GM12878 (cell line): ENCODE data around the gene SFT2D3. TPM values are rescaled to one million over a fixed set of nuclear protein-coding genes. Genes with fewer than 3 reads are reported as not detected.

Experiments
- ATF7 ChIP-seq: fragments of 450-650 bp; IDR thresholded peaks from 2 replicates; pipeline ENCODE4 v1.6.1; 2016; ENCODE audit warnings: low read depth, mild to moderate bottlenecking
- BHLHE40 ChIP-seq, 2 experiments: fragments of 450-650 bp in 1 of 2; IDR thresholded peaks; 2 replicates each; pipeline ENCODE4 v1.6.1; 2011 to 2017; ENCODE audit warnings: low read depth in 2 of 2, borderline replicate concordance in 1 of 2, improper control_type of control experiment in 1 of 2, low read length in 1 of 2, mild to moderate bottlenecking in 1 of 2
- BRCA1 ChIP-seq: IDR thresholded peaks from 2 replicates; pipeline ENCODE4 v1.6.1; 2011; ENCODE audit warnings: low read depth, low read length, improper control_type of control experiment
- CBFB ChIP-seq: IDR thresholded peaks from 2 replicates; pipeline ENCODE4 v1.6.1; 2016; ENCODE audit warnings: antibody characterized with exemption, low read depth
- ETV6 ChIP-seq, 2 experiments: fragments of 450-650 bp in 1 of 2; IDR thresholded peaks in 1 of 2; conservative IDR thresholded peaks in 1 of 2; 2 replicates each; pipeline ENCODE4 v1.6.1; 2014; ENCODE audit warnings: antibody characterized with exemption in 1 of 2, borderline replicate concordance in 1 of 2, low read depth in 1 of 2, mild to moderate bottlenecking in 1 of 2, moderate library complexity in 1 of 2
- EZH2 ChIP-seq: IDR thresholded peaks from 2 replicates; pipeline ENCODE4 v1.6.1; 2012; ENCODE audit warnings: low read depth, mild to moderate bottlenecking, control low read depth, inconsistent platforms, low read length, borderline replicate concordance; ENCODE audit not compliant: control insufficient read depth
- FOXM1 ChIP-seq: IDR thresholded peaks from 2 replicates; pipeline ENCODE4 v1.6.1; 2012; ENCODE audit warnings: low read depth, mild to moderate bottlenecking, inconsistent platforms, low read length, moderate library complexity
- HDAC6 ChIP-seq: fragments of 200-600 bp; sonication (generic); IDR thresholded peaks from one replicate; pipeline ENCODE4 v1.8.0; 2017; ENCODE audit warnings: antibody characterized with exemption; ENCODE audit not compliant: unreplicated experiment
- IRF4 ChIP-seq: IDR thresholded peaks from 2 replicates; pipeline ENCODE4 v1.6.1; 2011; ENCODE audit warnings: low read depth, low read length
- JUND ChIP-seq: IDR thresholded peaks from 2 replicates; pipeline ENCODE4 v1.6.1; 2012; ENCODE audit warnings: low read depth, mild to moderate bottlenecking, low read length, improper control_type of control experiment, moderate library complexity
- MEF2A ChIP-seq: IDR thresholded peaks from 2 replicates; pipeline ENCODE4 v1.6.1; 2011; ENCODE audit warnings: low read depth, mild to moderate bottlenecking, low read length, moderate library complexity; ENCODE audit not compliant: insufficient read depth
- NFYB ChIP-seq: IDR thresholded peaks from 2 replicates; pipeline ENCODE4 v1.6.1; 2011; ENCODE audit warnings: low read depth, mild to moderate bottlenecking, low read length, improper control_type of control experiment, moderate library complexity; ENCODE audit not compliant: insufficient read depth
- NKRF ChIP-seq: fragments of 450-650 bp; conservative IDR thresholded peaks from 2 replicates; pipeline ENCODE4 v1.6.1; 2017; ENCODE audit warnings: mild to moderate bottlenecking, moderate library complexity
- PAX8 ChIP-seq: fragments of 450-650 bp; IDR thresholded peaks from 2 replicates; pipeline ENCODE4 v1.6.1; 2017; ENCODE audit warnings: mild to moderate bottlenecking, moderate library complexity
- POLR2AphosphoS2 ChIP-seq: IDR thresholded peaks from 2 replicates; pipeline ENCODE4 v1.6.1; 2011; ENCODE audit warnings: low read depth, mild to moderate bottlenecking, low read length, improper control_type of control experiment, moderate library complexity
- RBBP5 ChIP-seq: fragments of 200-600 bp; sonication (generic); conservative IDR thresholded peaks from 2 replicates; pipeline ENCODE4 v1.6.1; 2016
- REST ChIP-seq: IDR thresholded peaks from 2 replicates; pipeline ENCODE4 v1.6.1; 2012; ENCODE audit warnings: mild to moderate bottlenecking, low read depth, low read length
- SMAD5 ChIP-seq: IDR thresholded peaks from 2 replicates; pipeline ENCODE4 v1.6.1; 2016; ENCODE audit warnings: antibody characterized with exemption, low read depth
- SREBF2 ChIP-seq: IDR thresholded peaks from 2 replicates; pipeline ENCODE4 v1.6.1; 2012; ENCODE audit warnings: mild to moderate bottlenecking, low read length
- SRF ChIP-seq, 2 experiments: IDR thresholded peaks; 2 replicates each; pipeline ENCODE4 v1.6.1; 2011; ENCODE audit warnings: low read depth in 2 of 2, low read length in 2 of 2, mild to moderate bottlenecking in 1 of 2, moderate library complexity in 1 of 2
- STAT1 ChIP-seq: fragments of 450-650 bp; conservative IDR thresholded peaks from 2 replicates; pipeline ENCODE4 v1.6.1; 2014; ENCODE audit warnings: antibody characterized with exemption, mild to moderate bottlenecking
- TCF12 ChIP-seq: IDR thresholded peaks from 2 replicates; pipeline ENCODE4 v1.6.1; 2011; ENCODE audit warnings: low read depth, mild to moderate bottlenecking, low read length
- TCF7 ChIP-seq: IDR thresholded peaks from 2 replicates; pipeline ENCODE4 v1.6.1; 2014; ENCODE audit warnings: antibody characterized with exemption, borderline replicate concordance
- YY1 ChIP-seq: IDR thresholded peaks from 2 replicates; pipeline ENCODE4 v1.6.1; 2011; ENCODE audit warnings: low read depth, mild to moderate bottlenecking, low read length
- ZNF207 ChIP-seq: fragments of 450-650 bp; IDR thresholded peaks from 2 replicates; pipeline ENCODE4 v1.6.1; 2014; ENCODE audit warnings: antibody characterized with exemption, mild to moderate bottlenecking, borderline replicate concordance
- ZNF622 ChIP-seq: fragments of 450-650 bp; IDR thresholded peaks from 2 replicates; pipeline ENCODE4 v1.6.1; 2017; ENCODE audit warnings: mild to moderate bottlenecking, inconsistent platforms
- polyA plus RNA-seq, 11 experiments: library from polyadenylated mRNA; depleted of rRNA in 4 of 11; unstranded in 6 of 11; stranded (reverse) in 5 of 11; fragments of >200 nt; fragmentation: Nextera tagmentation in 4 of 11; fragmentation: Illumina TruSeq in 1 of 11; extraction: Ambion mirVana in 4 of 11; extraction: Trizol in 1 of 11; gene quantifications; 1 replicate in 1 of 11; 2 replicates in 10 of 11; pipeline versions ENCODE4 v1.2.1 to v1.2.3, GENCODE V29; 2011 to 2016; ENCODE audit warnings: inconsistent platforms in 2 of 11, missing spikeins in 2 of 11, low read depth in 1 of 11
- total RNA-seq, 4 experiments: library from RNA; depleted of rRNA in 3 of 4; stranded (reverse); fragments of >200 nt in 3 of 4; fragmentation: Illumina TruSeq in 1 of 4; extraction: Trizol in 1 of 4; gene quantifications; 2 replicates each; pipeline versions ENCODE4 v1.2.1 to v1.2.3, GENCODE V29; 2013 to 2021
- TF ChIP-seq, protein P1 (sequence below): fragments of 450-650 bp; IDR thresholded peaks from 2 replicates; pipeline ENCODE4 v1.6.1; 2014; ENCODE audit warnings: mild to moderate bottlenecking

Gene SFT2D3
- total and polyA plus RNA-seq, 10 of the 15 experiments (the other 5 are each of a cell fraction or from before 2014, with no cell fraction given): 4.2 to 8.4 (median 6.6) TPM; not detected in 4

GRCh38 chr2:127743477-127744026 is 42.3 kb downstream of the SFT2D3 start (continued):
- TF ChIP-seq FOXM1 (no peak), ZNF207 (no peak), EZH2 (no peak), YY1 (no peak), NFYB (no peak), NKRF (no peak), TCF7 (no peak), BHLHE40 (IDR thresholded peaks at IDR 0.05; ENCODE audit: borderline replicate concordance in 1 of 2, low read depth in 2 of 2, low read length in 1 of 2) (peak; percentile 50 to 57; a peak in 2 of 4 replicates), REST (no peak), CBFB (no peak), ZNF622 (no peak), PAX8 (no peak), BRCA1 (no peak), SREBF2 (no peak), ETV6 (conservative IDR thresholded peaks at IDR 0.05 in 1 of 2, IDR thresholded peaks at IDR 0.05 in 1 of 2; ENCODE audit: borderline replicate concordance in 1 of 2, low read depth in 1 of 2) (no peak), ATF7 (peak; percentile 95), STAT1 (no peak), SMAD5 (no peak), SRF (IDR thresholded peaks at IDR 0.05; ENCODE audit: low read depth in 2 of 2, low read length in 2 of 2) (no peak), RBBP5 (no peak), TCF12 (no peak), HDAC6 (no peak), JUND (no peak), POLR2AphosphoS2 (no peak), IRF4 (no peak), MEF2A (0 out of 2 replicates have a peak, but pooled peaks have one; percentile 42)
- TF ChIP-seq, protein P1, sequence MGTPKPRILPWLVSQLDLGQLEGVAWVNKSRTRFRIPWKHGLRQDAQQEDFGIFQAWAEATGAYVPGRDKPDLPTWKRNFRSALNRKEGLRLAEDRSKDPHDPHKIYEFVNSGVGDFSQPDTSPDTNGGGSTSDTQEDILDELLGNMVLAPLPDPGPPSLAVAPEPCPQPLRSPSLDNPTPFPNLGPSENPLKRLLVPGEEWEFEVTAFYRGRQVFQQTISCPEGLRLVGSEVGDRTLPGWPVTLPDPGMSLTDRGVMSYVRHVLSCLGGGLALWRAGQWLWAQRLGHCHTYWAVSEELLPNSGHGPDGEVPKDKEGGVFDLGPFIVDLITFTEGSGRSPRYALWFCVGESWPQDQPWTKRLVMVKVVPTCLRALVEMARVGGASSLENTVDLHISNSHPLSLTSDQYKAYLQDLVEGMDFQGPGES: no peak
